Right cardiac atrium (tissue), 5 donors: Measurements from ENCODE around the gene PPBP. TPM values are rescaled to one million over a fixed set of nuclear protein-coding genes. Genes with fewer than 3 reads are reported as not detected.

Experiments used
- ATAC-seq, 2 donors: fragments of 200-7000 bp; cut with Tn5 transposase; one replicate each; pipeline versions ENCODE4 v1.8.0 to v1.9.1; 2020; ENCODE audit warnings: moderate library complexity in 2 of 2, mild to moderate bottlenecking in 1 of 2
- DNase-seq, 3 donors: peaks; one replicate each; pipeline ENCODE4 v3.0.0-alpha.2; 2020
- H3K27ac ChIP-seq: one replicate; pipeline ENCODE4 v1.5.1; 2013; ENCODE audit warnings: mild to moderate bottlenecking, low read length, control low read depth, moderate library complexity
- H3K27me3 ChIP-seq: one replicate; pipeline ENCODE4 v1.6.1; 2013; ENCODE audit not compliant: control insufficient read depth, insufficient read depth
- H3K4me1 ChIP-seq: one replicate; pipeline ENCODE4 v1.6.1; 2013; ENCODE audit warnings: low read length; ENCODE audit not compliant: control insufficient read depth, insufficient read depth
- H3K4me3 ChIP-seq: one replicate; pipeline ENCODE4 v1.5.1; 2013; ENCODE audit warnings: low read length, control low read depth
- H3K9me3 ChIP-seq: one replicate; pipeline ENCODE4 v1.6.1; 2013; ENCODE audit warnings: low read length; ENCODE audit not compliant: control insufficient read depth
- WGBS: extraction: QIAGEN DNeasy Blood & Tissue Kit; methylation state at CpG from one replicate; pipeline ENCODE4 v1.1.7; 2013; 5-methylcytosine and 5-hydroxymethylcytosine counted together
- intact Hi-C, 4 donors: fragments of 100-400 bp; cut with DNase I; formaldehyde crosslinking; loops; one replicate each; pipeline versions ENCODE4 v1.11.0 to v1.14.0; 2022 to 2023
- polyA plus RNA-seq: library from polyadenylated mRNA; stranded (reverse); fragments of 200-250 nt; gene quantifications from one replicate; pipeline ENCODE4 v1.2.3, GENCODE V29; 2013
- total RNA-seq, 4 donors: library from RNA; stranded (reverse); fragmentation: NEBNext Ultra II Directional; extraction: Animal tissue kit (Norgen Biotek cat#: 25700); gene quantifications; one replicate each; pipeline ENCODE4 v1.2.1, GENCODE V29; 2021
- donor health status: healthy with polysubstance abuse.
- donor health status: DM: no; HTN: yes; CAD: no.
- donor health status: DM: no; HTN: no; CAD: no.
- donor health status: DM: no; HTN: yes; CAD: no; lungs with severe emphysema.
- donor health status: DM: yes; HTN: yes; CAD: no.

Gene PPBP
- total and polyA plus RNA-seq, 5 donors = 0.34 to 0.48 TPM; not detected in 3

- WGBS = 58% methylated on average over 1 of the region's 1 CpG
These were observed 39.7 kb downstream of the PPBP start for GRCh38 chr4:73948291-73948690.

GRCh38 chr4:73947239-73947985, 40.6 kb downstream of the PPBP start:
- peaks cover 3% of the 10 kb centered on the region for H3K27me3 ChIP-seq
- no peak for ATAC-seq
- H3K9me3 ChIP-seq = no peaks in the 10 kb centered on the region
- DNase-seq = no peak
- no peak overlapping the region for H3K27ac ChIP-seq
- intact Hi-C loops = no loop called here
- no peaks in the 10 kb centered on the region for H3K4me1 ChIP-seq
- WGBS = 76% methylated on average over 3 of the region's 3 CpGs
- H3K4me3 ChIP-seq = no peak overlapping the region

More at GRCh38 chr4:73948291-73948690, 39.7 kb downstream of the PPBP start:
- Histone ChIP-seq H3K4me1 (no peaks in the 10 kb centered on the region), H3K27ac (no peak overlapping the region), H3K27me3 (peaks cover 3% of the 10 kb centered on the region), H3K9me3 (no peaks in the 10 kb centered on the region), H3K4me3 (no peak overlapping the region)
- intact Hi-C loops = no loop called here
- ATAC-seq (no peak), DNase-seq (no peak)

- Histone ChIP-seq H3K4me1 (no peaks in the 10 kb centered on the region), H3K27ac (no peak overlapping the region), H3K9me3 (no peaks in the 10 kb centered on the region), H3K4me3 (no peak overlapping the region), H3K27me3 (peaks cover 3% of the 10 kb centered on the region)
- DNase-seq = no peak
- ATAC-seq = no peak
- intact Hi-C loops = no loop called here
- 78% methylated on average over 3 of the region's 3 CpGs for WGBS
These were observed 42.1 kb downstream of the PPBP start for GRCh38 chr4:73945674-73946449.

GRCh38 chr4:73945140-73945539, 42.9 kb downstream of the PPBP start:
- Histone ChIP-seq H3K27me3 (peaks cover 3% of the 10 kb centered on the region), H3K27ac (no peak overlapping the region), H3K4me1 (no peaks in the 10 kb centered on the region), H3K9me3 (no peaks in the 10 kb centered on the region), H3K4me3 (no peak overlapping the region)
- DNase-seq = no peak
- intact Hi-C loops = no loop called here
- WGBS = 32% methylated on average over 4 of the region's 4 CpGs
- ATAC-seq = no peak

GRCh38 chr4:73944061-73944875, 43.7 kb downstream of the PPBP start:
- intact Hi-C loops = no loop called here
- Histone ChIP-seq H3K4me1 (no peaks in the 10 kb centered on the region), H3K4me3 (peak overlapping the region; percentile 3), H3K9me3 (no peaks in the 10 kb centered on the region), H3K27me3 (peaks cover 3% of the 10 kb centered on the region), H3K27ac (no peak overlapping the region)
- 4% methylated on average over 49 of the region's 49 CpGs for WGBS
- DNase-seq (peak; percentile 37 to 59 (median 59)), ATAC-seq (peak; percentile 29 to 71)

GRCh38 chr4:73943555-73943954, 44.4 kb downstream of the PPBP start:
- ATAC-seq (no peak), DNase-seq (no peak)
- Histone ChIP-seq H3K27me3 (peaks cover 3% of the 10 kb centered on the region), H3K4me1 (no peaks in the 10 kb centered on the region), H3K4me3 (no peak overlapping the region), H3K9me3 (no peaks in the 10 kb centered on the region), H3K27ac (no peak overlapping the region)
- intact Hi-C loops = no loop called here

- no peak overlapping the region for H3K4me3 ChIP-seq
- no peak overlapping the region for H3K27ac ChIP-seq
- H3K4me1 ChIP-seq = no peaks in the 10 kb centered on the region
- no peak for DNase-seq
- H3K9me3 ChIP-seq = no peaks in the 10 kb centered on the region
- ATAC-seq = no peak
- intact Hi-C loops = no loop called here
- no peaks in the 10 kb centered on the region for H3K27me3 ChIP-seq
These were observed 51.0 kb downstream of the PPBP start for GRCh38 chr4:73936969-73937368.

Other genes starting within 250 kb of the PPBP start
- 1 to 10 TPM in 1 of 4 donors, under 1 TPM in 3; 0.31 to 1.7 (median 0.41) TPM for gene CXCL8, start 247.6 kb downstream of the PPBP start, total RNA-seq
- gene CXCL8, start 247.6 kb downstream of the PPBP start, polyA plus RNA-seq = 1.6 TPM
- gene CXCL6, start 151.5 kb downstream of the PPBP start, total RNA-seq = under 1 TPM in 3 of 4 donors, not detected in 1; 0.29 to 0.92 (median 0.46) TPM
- gene CXCL6, start 151.5 kb downstream of the PPBP start, polyA plus RNA-seq = 0.20 TPM
- gene PF4V1, start 134.9 kb downstream of the PPBP start, total RNA-seq = not detected
- gene PF4V1, start 134.9 kb downstream of the PPBP start, polyA plus RNA-seq = not detected
- gene CXCL1, start 118.8 kb downstream of the PPBP start, total RNA-seq = 1 to 10 TPM; 2.4 to 7.4 (median 3.4) TPM
- 4.4 TPM for gene CXCL1, start 118.8 kb downstream of the PPBP start, polyA plus RNA-seq
- gene PF4, start 6.2 kb downstream of the PPBP start, total RNA-seq = not detected
- 0.18 TPM for gene PF4, start 6.2 kb downstream of the PPBP start, polyA plus RNA-seq
- not detected for gene CXCL5, start 10.5 kb upstream of the PPBP start, total RNA-seq
- gene CXCL5, start 10.5 kb upstream of the PPBP start, polyA plus RNA-seq = 0.25 TPM
- 1 to 10 TPM in 1 of 4 donors, under 1 TPM in 3; 0.50 to 1.9 (median 0.78) TPM for gene CXCL3, start 50.5 kb upstream of the PPBP start, total RNA-seq
- 2.5 TPM for gene CXCL3, start 50.5 kb upstream of the PPBP start, polyA plus RNA-seq
- 10 to 100 TPM in 2 of 4 donors, 1 to 10 TPM in 2; 6.2 to 19.1 (median 13.0) TPM for gene CXCL2, start 111.0 kb upstream of the PPBP start, total RNA-seq
- gene CXCL2, start 111.0 kb upstream of the PPBP start, polyA plus RNA-seq = 27.2 TPM
- 10 to 100 TPM; 10.6 to 14.2 (median 11.9) TPM for gene MTHFD2L, start 169.9 kb upstream of the PPBP start, total RNA-seq
- 8.7 TPM for gene MTHFD2L, start 169.9 kb upstream of the PPBP start, polyA plus RNA-seq